ENCODE data around the gene DRC1.
"Not testable (repeated sequence)": the region's sequence is repeated elsewhere in the genome, so short reads cannot be mapped to it uniquely, and the experiment has no call there.

DRC1 gene

DNA sequence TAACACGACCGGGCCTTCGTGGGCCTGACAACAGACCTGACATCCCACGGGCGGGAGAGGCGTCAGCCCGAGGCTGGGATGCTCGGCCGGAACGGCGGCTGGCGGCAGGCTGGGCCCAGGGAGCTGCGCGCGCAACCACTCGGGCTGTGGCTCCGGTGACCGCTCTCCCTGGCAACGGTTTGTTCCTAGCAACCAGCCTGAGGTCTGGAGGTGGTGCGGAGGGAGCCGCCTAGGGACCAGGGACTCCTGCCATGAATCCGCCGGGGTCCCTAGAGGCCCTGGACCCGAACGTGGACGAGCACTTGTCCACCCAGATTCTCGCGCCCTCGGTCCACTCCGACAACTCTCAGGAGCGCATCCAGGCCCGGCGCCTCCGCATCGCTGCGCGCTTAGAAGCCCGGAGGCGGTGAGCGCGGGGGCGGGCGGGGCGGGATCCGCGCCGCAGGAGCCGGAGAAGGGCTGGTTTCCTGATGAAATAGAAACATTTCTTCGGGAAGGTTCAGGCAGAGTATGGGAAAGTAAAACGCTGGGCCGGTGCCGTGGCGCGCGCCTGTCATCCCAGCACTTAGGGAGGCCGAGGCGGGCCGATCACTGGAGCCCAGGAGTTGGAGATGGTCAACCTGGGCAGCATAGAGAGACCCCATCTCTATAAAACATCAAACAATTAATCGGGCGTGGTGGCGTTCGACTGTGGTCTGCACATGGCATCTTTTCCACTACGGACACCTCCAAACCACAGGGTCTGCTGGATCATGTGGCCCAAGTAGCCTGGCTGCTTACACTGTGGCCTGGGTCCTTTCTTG, at the start of gene DRC1:
TSS of gene DRC1 (plus strand) at position 182 of the 803 bp plus-strand sequence. CDS start at position 252, 70 bp downstream.
- DNase-seq: no peak

DNA sequence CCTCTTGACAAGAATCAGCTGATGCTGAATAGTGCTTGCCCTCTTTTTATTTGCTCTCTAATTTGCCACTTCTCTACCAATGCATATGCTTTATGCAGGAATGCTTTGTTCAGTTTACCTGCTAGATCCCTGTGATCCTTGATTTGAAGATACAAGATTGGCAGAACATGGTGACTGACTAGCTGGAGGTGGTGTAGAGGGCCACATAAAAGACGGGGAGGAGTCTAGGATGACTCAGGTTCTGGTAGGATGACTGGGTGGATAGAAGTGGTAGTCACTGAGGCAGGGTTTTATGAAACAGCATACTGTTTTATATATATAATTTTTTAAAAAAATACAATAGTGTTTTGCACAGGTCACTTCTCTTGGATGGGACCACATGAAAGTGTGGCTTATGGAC, 48.8 kb upstream of the DRC1 start:
- no peak for DNase-seq

DNA sequence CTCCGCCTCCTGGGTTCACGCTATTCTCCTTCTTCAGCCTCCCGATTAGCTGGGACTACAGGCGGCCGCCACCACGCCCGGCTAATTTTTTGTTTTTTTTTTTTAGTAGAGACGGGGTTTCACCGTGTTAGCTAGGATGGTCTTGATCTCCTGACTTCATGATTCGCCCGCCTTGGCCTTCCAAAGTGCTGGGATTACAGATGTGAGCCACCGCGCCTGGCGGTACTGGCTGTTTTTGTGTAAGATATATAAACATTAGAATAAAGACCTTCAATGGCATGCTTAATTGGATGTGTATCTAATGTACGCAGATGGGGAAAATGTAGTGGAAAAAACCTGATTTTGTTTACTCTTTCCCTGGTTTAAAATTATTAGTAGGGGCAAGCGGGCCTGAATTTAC, 47.3 kb upstream of the DRC1 start:
- not testable (repeated sequence) for DNase-seq

DNA sequence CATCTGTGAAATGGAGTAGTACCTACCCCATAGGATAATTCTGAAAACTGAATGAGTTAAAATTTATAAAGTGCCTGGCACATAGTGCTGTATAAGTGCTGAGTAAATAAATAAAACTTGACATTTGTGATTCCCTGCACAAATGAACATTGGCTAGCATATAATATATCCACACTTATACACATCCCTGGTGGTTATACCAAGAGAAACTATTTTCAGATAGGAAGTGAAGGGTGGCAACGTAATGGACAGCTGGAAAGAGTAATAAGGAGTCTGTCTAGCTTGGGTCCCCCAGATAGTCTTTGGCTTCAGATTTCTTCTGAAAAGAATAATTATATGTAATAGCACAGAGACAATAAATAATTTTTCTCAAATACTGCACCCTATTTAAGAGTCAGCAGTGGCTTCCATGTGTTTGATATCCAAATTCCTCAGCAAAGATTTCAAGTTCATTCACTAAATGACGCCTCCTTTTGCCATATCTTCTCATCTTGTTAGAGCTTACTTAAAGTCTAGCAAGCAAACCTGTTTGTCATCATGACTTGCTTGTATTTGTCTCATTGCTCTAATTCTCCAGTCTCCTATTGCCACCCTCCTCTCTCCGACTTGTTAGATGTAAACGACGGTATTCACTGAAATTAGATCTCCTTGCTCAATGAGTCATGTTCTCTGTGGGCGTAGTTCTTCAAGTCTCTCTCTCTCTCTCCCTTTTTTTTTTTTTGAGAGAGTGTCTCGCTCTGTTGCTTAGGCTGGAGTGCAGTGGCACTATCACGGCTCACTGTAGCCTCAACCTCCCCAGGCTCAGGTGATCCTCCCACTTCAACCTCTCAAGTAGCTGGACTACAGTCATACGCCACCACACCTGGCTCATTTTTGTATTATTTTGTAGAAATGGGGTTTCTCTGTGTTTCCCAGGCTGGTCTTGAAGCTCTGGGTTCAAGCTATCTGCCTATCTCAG, 46.4 kb upstream of the DRC1 start:
- DNase-seq: no peak

DNA sequence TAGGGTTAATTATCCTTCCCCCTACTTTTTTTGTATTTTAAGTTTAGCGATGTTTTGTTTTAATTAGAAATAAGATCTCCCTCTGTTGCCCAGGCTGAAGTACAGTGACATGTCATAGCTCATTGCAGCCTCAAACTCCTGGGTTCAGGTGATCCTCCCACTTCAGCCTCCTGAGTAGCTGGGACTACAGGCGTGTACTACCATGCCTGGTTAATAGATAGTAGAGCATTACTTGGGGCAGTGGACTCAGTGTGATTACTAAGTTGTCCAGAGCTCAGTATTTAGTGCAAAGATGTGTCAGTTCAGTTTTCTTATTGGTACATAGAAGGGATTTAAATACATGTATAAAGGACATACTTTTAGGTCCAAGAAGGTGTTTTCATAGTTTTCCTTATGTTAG, 45.6 kb upstream of the DRC1 start:
- no peak for DNase-seq

DNA sequence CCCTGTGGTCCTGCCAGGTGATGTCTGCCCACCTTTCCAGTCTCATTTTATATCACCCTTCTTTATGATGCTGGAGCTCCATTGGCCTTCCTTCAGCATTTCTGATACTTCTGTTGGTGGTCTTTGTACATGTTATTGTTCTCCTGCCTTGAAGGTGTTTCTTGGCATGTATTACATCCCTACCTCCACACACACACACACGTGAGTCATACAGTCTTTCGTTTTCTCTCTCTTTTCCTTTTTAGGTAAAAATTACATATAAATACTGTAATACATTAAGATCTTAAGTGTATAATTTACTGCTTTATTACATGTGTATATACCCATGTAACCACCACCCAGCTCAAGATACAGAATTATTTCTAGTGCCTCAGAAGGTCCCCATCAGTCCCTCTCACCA, 44.9 kb upstream of the DRC1 start:
- no peak for DNase-seq

DNA sequence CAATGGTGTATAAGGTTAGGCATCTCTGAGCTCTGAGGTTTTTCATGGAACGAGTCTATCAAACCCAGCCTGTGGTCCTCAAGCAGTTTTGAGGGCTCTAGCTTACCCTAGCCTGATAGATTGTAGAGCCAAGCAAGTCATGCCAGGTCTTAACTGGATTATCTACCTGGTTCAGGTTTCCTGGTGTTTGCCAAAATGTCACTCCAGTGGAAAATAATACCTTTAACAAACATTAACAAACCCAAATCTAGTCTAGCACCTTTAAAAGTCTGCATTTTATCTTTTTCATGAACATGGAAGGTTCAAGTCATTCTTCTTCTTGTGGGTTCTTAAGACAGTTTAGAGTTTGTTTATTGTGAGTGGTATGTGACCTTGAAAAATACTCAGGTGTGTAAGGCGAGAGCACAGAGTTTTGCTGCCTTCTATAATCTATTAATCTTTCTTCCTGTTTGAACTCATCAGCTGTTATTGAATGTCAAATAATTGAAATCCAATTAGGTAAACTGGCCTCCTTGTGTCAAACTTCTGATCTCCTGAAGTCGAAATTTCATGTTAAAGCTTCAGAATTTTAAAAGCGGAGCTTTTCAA, 41.7 kb upstream of the DRC1 start:
- no peak for DNase-seq

DNA sequence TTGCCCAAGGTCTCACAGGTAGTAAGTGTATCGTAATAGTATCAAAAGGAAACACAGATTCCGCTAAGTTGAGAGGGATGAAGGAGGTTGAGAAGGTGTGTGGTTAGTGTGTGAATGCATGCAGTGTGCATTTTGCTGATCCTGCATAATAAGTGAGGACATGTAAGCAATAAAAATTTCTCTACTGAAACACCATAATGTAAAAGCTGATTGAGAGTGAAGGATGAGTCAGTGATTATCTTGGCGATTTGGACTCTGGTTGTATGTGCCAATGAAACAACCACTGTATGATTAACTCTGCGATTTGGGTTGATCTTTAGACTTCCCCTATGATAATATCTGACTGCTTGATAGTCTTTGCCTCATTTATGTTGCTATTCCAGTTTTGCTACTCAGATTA, 38.4 kb upstream of the DRC1 start:
- no peak for DNase-seq

DNA sequence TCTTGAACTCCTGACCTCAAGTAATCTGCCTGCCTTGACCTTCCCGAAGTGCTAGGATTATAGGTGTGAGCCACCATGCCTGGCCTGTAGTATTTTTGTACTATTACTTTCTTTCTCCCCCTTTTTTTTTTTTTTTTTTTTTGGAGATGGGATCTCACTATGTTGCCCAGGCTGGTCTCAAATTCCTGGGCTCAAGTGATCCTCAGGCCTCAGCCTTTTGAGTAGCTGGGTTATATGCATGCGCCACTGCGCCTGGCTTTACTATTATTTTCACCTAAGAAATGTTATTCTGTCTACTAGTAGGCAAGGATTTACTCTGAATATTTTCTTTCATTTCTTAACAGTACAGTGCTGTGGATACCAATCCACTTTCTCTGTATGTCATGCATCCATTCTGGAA, 37.8 kb upstream of the DRC1 start:
- no peak for DNase-seq

DNA sequence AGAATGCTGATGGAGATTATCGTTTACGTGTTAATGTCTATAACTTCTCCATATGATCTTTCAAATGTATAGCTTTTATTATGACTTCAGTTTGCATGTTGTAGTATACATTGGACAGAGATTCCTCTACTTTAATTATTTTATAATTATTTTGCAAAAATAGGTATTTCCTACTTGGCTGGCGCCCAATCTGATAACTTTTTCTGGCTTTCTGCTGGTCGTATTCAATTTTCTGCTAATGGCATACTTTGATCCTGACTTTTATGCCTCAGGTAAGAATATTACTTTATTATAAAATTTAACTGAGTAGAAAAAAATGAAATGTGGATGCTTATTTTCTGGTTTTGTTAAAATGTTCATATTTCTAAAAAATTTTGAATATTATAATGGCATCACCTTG, 37.1 kb upstream of the DRC1 start:
- DNase-seq: no peak

DNA sequence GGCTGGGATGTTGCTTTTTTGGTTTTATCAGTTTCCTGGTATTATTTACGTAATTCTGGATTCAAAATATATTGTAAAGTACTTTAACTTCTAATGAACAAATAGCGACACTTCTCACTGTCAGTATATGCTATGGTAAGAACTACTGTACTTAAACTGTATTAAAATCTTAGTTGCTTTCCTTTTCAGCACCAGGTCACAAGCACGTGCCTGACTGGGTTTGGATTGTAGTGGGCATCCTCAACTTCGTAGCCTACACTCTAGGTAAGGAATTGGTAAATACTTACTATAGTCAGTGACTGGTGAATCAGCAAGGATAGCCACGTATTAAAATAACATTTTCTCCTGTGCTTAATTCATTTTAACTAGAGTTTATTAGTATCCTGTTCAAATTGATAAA, 34.8 kb upstream of the DRC1 start:
- DNase-seq: no peak

DNA sequence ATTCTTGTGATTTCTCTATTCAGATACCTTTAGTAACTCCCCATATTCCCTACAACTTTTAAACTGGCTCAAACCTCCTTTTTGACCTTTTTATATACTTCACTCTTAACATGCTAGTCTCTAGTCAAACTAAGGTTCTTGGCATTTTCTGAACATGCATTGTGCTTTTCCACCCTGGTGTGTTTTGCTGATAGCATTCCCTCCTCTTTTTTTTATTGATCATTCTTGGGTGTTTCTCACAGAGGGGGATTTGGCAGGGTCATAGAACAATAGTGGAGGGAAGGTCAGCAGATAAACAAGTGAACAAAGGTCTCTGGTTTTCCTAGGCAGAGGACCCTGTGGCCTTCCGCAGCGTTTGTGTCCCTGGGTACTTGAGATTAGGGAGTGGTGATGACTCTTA, 32.1 kb upstream of the DRC1 start:
- not testable (repeated sequence) for DNase-seq

DNA sequence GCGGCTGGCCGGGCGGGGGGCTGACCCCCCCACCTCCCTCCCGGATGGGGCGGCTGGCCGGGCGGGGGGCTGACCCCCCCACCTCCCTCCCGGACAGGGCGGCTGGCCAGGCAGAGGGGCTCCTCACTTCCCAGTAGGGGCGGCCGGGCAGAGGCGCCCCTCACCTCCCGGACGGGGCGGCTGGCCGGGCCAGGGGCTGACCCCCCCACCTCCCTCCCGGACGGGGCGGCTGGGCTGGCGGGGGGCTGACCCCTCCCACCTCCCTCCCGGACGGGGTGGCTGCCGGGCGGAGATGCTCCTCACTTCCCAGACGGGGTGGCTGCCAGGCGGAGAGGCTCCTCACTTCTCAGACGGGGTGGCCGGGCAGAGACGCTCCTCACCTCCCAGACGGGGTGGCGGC, 30.8 kb upstream of the DRC1 start:
- DNase-seq: not testable (repeated sequence)

DNA sequence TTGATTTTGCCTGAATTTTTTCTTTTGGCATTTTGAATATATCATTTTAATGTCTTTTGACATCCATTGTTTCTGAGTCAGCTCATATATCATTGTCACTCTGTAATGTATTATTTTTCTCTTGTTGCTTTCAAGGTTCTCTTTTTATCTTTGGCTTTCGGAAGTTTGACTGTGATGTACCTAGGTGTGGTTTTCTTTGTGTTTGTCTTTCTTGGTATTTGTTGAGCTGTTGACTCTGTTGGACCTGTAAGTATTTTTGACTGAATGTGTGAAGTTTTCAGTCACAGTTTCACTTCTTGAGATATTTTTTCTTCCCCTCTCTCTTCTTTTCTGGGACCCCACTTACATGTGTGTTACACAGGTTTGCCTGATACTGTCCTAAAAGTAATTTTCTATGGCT, 24.9 kb upstream of the DRC1 start:
- no peak for DNase-seq

DNA sequence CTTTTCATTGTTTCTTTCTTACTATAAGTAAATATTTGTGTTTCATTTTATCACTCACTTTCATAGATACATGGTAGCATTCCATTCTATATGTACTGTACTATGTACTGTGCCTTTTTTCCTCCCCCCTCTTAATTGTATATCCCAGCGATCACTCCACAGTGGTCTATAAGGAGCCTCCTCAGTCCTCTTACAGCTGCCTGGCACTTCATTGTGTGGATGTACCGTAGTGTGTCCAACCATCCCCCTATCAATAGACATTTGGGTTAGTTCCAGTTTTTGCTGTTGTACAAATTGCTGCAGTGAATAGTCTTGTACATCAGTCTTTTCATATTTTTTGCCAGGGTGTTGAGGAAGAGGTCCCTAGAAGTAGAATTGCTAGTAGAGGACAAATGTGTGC, 21.4 kb upstream of the DRC1 start:
- DNase-seq: no peak

DNA sequence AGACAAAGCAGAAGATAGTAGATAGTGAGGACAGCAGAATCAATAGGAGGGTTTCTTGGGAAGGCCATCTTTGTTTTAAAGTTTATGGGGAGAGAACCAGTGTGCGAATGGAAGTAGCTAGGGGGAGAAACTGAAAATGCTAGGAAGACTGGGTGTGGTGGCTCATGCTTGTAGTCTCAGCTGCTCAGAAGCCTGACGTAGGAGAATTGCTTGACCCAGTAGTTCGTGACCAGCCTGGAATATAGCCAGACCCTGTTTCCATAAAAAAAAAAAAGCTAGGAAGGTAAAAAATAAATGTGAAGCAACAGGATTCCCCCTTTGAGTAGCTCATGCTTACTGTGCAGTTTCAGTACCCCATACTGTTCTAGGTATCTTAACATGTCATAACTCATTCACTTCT, 19.2 kb upstream of the DRC1 start:
- DNase-seq: no peak

DNA sequence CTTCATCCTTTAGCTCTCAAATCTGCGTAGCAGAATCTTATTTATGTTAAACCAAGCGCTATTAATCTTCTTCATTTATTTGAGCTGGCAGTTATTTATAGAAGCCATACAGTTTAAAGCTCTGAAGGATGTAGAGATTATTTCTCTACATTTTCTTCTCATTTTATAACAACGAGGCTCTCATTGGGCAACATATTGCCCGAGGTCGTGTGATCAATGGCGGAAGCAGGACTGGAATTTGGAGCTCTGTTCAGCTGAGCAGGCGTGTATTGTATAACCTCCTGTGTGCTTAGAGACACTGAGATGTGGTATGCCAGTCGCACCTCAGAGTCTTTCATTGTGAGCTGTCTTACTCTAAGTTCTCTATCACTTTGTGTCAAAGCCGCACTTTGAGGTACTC, 17.5 kb upstream of the DRC1 start:
- DNase-seq: no peak

DNA sequence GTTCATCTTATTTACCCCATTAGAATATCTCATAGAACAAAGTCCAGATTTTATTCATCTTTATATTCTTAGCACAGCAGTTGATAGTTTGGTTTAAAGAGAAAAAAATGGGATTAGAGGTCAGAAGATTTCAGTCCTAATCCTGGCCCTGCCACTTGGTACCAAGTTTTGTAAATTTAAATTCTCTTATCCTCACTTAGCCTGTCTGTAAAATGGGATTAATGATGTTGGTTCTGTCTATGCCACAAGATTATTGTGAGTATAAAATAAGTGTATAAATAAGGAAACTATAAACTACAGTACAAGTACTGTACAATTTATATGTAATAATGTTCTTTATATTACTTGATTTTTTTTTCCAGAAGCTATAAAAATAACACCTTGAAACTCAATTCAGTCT, 17.1 kb upstream of the DRC1 start:
- DNase-seq: no peak

DNA sequence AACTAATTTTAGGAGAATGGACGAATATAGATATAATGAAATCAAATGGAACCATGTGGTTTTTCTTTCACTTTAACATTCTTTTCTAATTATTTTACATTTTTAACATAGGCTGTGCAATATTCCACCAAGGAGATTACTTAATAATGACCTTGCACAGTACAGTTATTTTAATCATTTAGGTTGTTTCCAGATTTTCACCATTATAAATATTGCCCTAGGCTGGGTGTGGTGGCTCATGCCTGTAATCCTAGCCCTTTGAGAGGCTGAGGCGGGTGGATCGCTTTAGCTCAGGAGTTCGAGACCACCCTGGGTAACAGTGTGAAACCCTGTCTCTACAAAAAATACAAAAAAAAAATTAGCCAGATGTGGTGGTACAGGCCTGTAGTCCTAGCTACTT, 14.5 kb upstream of the DRC1 start:
- no peak for DNase-seq

DNA sequence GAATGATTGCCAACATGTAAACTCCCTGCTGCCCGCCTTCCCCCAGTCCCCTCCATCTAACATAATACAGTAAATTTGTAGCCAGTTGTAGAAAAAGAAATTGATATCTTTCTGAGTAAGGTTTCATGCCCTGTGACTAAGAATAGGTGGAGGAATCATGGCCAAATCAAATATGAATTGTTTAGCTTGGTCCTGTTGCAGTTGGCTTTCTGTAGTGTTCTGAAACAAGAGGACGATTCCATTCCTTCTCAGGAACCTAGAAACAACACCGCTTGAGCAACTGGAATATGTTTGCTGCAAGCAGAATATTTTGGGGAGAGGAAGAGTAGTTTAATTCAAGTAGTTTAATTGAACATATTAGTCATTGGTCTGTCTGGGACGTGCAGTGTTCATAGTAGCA, 7.0 kb upstream of the DRC1 start:
- no peak for DNase-seq

DNA sequence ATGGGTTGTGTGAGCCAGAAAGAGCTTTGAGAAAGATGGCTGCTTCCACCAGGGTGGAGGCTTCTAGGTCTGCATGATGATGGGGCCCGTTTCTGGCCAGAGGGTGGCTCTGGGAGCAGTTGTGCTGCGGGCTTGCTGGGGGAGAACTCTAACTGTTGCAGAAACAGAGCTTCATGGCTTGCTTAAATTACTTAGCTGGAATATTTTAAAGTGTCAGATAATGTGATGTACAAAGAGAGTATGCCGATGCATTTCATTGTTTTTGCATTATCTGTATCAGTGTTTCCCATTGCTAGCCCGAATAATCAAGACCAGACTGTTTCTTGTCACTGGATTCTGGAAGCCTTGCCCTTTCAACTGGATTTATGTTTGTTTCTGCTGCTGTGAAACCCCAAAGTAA, 6.3 kb upstream of the DRC1 start:
- DNase-seq: no peak

DNA sequence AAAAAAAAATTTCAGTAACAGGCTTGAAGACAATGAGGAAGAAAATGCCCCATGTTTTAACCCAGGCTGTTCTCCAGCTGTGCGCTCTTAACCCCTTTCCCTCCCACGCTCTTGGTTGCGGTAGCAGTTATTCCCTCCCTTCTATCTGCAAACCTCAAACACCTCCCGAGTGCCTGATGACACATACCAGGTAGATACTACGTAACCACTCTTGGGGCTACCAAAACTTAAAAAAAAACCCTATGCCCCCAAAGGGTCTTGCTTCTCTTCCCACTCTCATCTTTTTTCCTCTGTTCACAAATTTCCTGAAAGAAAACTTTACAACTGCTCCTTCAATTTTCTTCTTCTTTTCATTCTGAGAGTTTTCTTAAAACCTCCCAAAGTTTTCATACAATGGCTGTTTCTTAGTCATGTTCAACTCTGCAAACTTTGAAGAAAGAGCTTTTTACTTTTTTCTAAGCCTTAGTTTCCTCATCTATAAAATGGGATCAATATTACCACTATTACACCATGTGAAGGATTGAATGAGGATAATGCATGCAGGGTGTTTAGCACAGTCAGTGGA, 4.9 kb upstream of the DRC1 start:
- no peak for DNase-seq

DNA sequence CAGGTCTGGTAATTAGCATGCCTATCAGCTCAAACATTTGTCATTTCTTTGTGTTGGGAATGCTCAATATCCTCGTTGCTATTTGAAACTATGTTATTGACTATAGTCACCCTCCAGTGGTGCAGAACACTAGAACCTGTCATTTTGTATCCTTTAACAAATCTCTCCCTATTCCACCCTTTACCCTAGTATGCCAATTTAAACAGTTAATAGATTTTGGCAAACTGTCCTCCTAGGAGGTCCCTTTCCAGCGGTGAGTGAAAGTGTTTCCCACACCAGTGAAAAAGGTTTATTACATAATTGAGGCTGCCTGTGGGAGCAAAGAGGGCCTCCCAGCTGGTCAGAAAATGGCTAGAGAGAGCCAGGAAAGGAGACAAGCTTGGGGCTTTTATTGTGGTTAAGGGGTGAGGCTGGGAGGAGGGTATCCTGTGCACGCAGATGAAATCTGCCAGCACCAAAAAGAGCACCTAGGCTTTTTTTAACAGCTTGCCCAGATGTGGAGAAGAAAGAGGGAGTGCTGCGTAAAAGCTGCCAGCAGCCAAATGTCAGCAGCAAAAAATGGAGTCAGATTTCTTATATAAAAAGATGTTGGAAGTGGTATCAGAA, 1.8 kb upstream of the DRC1 start:
- no peak for DNase-seq

Measured in NCI-H1694 (cell line).